ENCODE results near the gene SMIM5. TPM values are rescaled to one million over a fixed set of nuclear protein-coding genes. Genes with fewer than 3 reads are reported as not detected.

The SMIM5 gene
- total and polyA plus RNA-seq, 2 of the 13 experiments (the other 11 are each of a cell fraction or from before 2014, with no cell fraction given): not detected

GRCh38 chr17:75601057-75601987, 31.9 kb upstream of the SMIM5 start (continued):
- TF ChIP-seq ZFP91 (CRISPR knock-in tag; IDR thresholded peaks at IDR 0.05; ENCODE audit: borderline replicate concordance): peak; percentile 55; the same call in 1 of the 2 replicates
- 0 out of 2 replicates have a peak, but pooled peaks have one; percentile 14 for TF ChIP-seq ZNF143 (CRISPR knock-in tag; IDR thresholded peaks at IDR 0.05)
- TF ChIP-seq ZNF570 (CRISPR knock-in tag; IDR thresholded peaks at IDR 0.05; ENCODE audit: borderline replicate concordance): no peak
- peak; percentile 62; the same call in 1 of the 2 replicates for TF ChIP-seq THAP9 (CRISPR knock-in tag; IDR thresholded peaks at IDR 0.05; ENCODE audit: borderline replicate concordance)
- no peak for TF ChIP-seq PAWR (CRISPR knock-in tag; IDR thresholded peaks at IDR 0.05; ENCODE audit: borderline replicate concordance)
- TF ChIP-seq ZNF678 (CRISPR knock-in tag; IDR thresholded peaks at IDR 0.05): no peak
- TF ChIP-seq KLF11 (CRISPR knock-in tag; IDR thresholded peaks at IDR 0.05): no peak

Measured in HepG2 (cell line).